ENCODE data around the gene SP110. TPM values are rescaled to one million over a fixed set of nuclear protein-coding genes. Genes with fewer than 3 reads are reported as not detected.
"Not testable (repeated sequence)": the region's sequence is repeated elsewhere in the genome, so short reads cannot be mapped to it uniquely, and the experiment has no call there.

Gene SP110
- polyA plus RNA-seq, 3 donors: 15.5 to 22.8 (median 17.8) TPM

DNA sequence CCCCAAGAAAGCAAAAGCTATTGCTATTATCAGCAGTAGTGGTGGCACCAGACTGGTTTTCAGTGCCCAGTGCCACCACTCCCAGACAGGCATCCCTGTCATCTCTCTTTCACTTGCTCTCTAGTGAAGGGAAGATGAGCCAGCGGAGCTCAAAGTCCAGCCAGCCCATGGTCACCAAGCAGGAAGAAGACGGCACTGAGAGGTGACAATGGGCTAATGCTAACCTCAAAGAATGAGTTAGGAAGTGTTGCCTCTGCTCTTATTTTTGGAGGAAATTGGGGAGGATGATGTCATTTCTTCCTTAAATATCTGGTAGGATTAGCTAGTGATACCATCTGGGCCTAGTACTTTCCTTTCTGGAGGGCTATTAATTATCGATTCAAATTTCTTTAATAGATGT is 7.4 kb upstream of the SP110 start:
- DNase-seq: no peak

GRCh38 chr2:230226051-230226551 is 6.3 kb upstream of the SP110 start:
- no peak for DNase-seq

- DNase-seq: no peak
Observed at GRCh38 chr2:230225486-230225885, 5.7 kb upstream of the SP110 start, which contains the start of gene SP140. TSS of gene SP140 (plus strand) at chr2:230225736. CDS start at chr2:230225845, 109 bp downstream.

DNA sequence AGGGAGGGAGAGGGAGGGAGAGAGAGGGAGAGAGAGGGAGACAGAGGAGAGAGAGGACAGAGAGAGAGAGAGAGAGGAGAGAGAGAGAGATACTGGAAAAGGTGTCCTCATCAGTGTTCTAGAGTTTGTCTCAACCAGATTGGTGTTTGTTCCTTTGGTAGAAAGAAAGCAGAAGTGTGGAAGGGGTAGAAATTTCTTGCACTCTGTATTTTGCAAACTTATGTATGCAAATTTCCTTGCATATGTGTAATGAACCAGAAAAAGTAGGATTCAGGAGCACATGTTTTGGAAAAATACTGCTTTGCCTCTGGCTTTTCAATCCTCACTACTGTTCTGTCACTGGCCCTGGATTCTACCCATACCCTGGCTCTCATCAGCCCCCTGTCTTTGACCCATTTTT is 4.7 kb upstream of the SP110 start:
- DNase-seq: no peak

DNA sequence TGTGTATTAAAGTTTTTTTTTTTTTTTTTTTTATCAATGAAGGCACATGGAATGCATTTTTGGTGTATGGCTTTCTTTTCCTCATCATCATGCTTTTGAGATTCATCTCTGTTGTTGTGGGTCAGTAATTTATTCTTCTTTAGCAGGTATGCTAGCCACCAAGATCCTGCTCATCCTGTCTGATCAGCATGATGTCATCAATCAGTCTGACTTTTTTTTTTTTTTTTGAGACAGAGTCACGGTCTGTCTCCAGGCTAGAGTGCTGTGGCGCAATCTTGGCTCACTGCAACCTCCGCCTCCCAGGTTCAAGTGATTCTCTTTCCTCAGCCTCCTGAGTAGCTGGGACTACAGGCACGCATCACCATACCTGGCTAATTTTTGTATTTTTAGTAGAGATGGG is 3.0 kb upstream of the SP110 start:
- DNase-seq: not testable (repeated sequence)

GRCh38 chr2:230221493-230221892 is 1.7 kb upstream of the SP110 start:
- no peak for DNase-seq

GRCh38 chr2:230220347-230220969 is 674 bp upstream of the SP110 start:
- no peak for DNase-seq

DNA sequence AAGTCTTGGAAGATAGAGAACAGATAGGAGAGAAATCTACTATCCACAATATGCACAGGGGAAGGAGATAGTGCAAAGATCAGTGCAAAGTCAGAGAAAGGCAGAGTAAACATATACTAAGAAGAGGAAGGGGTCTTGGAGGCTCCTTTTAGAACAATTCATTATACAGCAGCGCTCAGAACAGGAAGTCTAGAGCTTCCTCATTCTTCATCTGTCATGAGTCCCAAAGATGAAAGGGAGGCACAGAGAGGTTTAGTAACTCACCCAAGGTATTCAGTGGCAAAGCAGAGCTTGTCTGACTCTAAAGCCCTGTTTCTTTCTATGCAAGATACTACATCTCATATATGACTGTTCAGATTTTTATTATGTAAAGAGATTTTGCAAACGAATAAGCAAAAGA is 1.4 kb downstream of the SP110 start:
- DNase-seq: no peak

DNA sequence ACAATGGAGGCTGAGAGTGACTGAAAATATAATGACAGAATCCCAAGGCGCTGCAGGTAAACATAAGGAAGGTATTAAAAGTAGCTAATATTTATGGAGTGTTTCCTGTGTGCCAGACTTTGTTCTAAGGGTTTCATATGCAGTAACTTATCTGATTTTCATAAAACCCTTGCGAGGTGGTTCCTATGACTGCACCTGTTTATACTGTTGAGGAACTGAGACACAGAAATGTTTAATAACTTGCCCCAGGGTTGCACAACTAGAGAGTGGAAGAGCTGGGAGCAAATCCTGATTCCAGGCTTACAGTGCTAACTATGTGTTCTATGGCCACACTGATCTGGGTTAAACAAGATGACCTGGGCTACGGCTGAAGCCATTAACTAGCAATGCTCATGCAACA is 2.4 kb downstream of the SP110 start:
- no peak for DNase-seq

GRCh38 chr2:230216489-230216888 is 3.3 kb downstream of the SP110 start:
- no peak for DNase-seq

DNA sequence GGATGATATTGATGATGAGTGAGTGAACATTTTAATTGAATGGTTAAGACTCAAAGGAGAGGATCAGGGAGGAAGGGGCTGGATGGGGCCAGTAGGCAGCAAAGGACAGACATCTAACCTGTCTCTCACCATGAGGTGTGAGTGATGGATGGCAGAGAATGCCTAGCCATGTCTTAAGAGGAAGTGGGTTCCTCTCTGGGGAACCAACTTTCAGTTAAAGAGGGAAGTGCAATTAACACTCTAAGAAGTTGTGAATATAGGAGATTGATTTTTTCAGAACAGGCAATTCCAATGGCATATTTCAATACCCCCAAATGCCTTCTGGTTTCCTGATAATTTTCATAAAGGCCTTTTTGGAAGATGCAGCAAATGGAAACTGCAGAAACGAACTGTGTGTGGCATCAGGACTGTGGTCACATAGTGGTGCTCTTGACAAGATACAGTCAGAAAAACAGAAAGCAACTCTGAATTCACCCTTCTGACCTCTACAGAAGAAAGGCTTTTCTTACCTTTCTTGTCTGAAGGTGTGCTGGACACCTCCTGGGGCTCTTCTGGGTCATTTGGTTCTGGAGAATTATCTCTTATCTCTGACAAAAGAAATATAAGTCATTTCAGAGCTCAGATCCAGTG is 10.2 kb downstream of the SP110 start:
- DNase-seq: no peak

DNA sequence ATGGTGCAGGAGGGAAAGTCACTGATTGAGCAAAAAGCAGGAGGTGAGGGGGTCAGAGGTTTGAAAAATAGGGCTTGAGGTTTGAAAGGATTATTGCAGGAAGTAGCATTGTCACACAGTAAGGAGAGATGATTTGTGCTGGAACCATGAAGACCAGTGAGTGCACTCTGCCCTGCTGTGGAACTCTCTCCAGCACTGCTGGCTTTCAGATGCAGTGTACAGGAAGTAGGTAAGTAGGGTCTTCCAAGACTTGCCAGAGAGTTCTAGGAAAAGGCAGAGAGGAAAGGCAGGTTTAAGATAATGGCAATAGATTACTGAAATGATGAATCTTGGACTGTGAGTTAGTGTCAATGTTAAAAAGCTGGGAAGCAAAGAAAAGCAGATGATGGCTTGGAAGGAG is 11.2 kb downstream of the SP110 start:
- DNase-seq: no peak

DNA sequence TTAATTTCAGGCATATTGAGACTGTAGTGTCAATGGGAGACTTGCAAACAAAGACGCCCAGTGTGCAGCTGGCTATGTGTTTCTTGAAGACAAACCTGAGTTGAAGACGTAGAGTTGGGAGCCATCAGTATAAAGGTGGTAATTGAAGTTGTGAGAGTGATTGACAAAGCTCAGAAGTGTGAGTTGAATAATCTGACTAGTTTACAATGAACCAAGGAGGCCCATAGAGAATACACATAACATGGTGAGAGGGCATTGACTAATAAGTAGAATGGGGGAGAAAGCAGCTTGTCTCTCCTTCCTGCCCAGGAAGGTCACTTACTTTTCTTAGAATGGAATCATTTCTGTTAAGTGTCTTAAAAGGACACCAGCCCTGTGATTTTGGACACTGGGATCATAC is 14.1 kb downstream of the SP110 start:
- no peak for DNase-seq

DNA sequence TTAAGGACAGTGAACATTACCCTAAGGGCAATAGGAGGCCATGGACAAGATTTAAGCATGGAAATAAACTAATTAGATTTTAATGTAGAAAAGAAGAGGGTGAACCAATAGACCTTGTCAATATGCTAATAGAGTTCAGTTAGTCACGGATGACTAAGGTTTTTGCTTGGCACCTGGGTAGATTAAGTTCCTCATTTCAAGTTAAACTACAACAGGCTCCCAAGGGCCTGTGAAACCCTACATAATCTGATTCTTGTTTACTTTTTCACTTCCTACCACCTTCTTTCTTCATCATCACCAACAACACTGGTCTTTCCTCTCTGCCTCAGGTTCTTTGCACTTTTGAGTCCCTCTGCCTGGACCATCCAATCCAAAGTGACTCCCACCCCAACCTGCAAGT is 14.8 kb downstream of the SP110 start:
- no peak for DNase-seq

- DNase-seq: no peak
Observed at GRCh38 chr2:230203110-230203676, 16.6 kb downstream of the SP110 start.

GRCh38 chr2:230202430-230203109 is 17.2 kb downstream of the SP110 start:
- DNase-seq: no peak

- DNase-seq: no peak
Observed at GRCh38 chr2:230184727-230185578, 34.8 kb downstream of the SP110 start.

DNA sequence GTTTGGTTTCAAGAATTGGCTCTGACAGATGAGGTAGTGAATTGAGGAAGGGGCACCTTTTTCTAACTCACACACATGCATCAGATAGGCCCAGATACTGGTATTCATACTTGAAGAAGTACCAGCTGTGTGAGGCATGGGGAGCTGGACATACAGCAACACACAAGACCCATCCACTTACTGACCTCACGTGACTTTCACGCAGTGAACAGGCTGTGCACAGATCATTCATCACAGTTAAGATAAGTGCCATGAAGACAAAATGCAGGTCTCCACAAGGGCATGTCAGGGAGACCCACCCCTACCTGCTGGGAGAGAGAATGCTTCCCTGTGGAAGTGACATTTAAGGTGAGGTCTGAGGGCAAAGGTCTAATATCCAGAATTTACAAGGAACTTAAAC is 38.6 kb downstream of the SP110 start:
- DNase-seq: no peak

GRCh38 chr2:230179907-230180306 is 39.9 kb downstream of the SP110 start:
- no peak for DNase-seq

- DNase-seq: no peak
Observed at GRCh38 chr2:230178546-230179485, 41.0 kb downstream of the SP110 start.

DNA sequence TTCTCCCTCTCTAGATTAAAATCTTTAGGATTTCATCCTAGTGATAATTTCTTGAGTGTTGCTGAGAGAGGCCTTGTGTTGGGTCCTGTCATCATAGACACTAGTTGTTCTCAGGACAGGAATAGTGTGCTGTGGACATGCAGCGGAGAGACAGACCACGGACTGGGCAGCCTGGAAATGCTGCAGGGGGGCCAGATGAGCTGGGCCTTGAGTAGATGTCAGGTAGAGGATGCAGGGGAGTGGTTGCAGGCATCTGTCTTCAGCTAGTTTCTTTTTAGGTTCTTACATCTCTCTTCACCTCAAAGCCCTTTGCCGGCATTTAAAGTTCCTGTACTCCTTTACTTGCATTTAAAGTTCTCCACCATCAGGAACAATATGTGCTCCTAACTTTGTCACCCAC is 42.8 kb downstream of the SP110 start:
- DNase-seq: no peak

Data from renal pelvis (tissue), 4 donors.